ENCODE data around the gene MT1F.
"Not testable (repeated sequence)": the region's sequence is repeated elsewhere in the genome, so short reads cannot be mapped to it uniquely, and the experiment has no call there.

MT1F gene

DNA sequence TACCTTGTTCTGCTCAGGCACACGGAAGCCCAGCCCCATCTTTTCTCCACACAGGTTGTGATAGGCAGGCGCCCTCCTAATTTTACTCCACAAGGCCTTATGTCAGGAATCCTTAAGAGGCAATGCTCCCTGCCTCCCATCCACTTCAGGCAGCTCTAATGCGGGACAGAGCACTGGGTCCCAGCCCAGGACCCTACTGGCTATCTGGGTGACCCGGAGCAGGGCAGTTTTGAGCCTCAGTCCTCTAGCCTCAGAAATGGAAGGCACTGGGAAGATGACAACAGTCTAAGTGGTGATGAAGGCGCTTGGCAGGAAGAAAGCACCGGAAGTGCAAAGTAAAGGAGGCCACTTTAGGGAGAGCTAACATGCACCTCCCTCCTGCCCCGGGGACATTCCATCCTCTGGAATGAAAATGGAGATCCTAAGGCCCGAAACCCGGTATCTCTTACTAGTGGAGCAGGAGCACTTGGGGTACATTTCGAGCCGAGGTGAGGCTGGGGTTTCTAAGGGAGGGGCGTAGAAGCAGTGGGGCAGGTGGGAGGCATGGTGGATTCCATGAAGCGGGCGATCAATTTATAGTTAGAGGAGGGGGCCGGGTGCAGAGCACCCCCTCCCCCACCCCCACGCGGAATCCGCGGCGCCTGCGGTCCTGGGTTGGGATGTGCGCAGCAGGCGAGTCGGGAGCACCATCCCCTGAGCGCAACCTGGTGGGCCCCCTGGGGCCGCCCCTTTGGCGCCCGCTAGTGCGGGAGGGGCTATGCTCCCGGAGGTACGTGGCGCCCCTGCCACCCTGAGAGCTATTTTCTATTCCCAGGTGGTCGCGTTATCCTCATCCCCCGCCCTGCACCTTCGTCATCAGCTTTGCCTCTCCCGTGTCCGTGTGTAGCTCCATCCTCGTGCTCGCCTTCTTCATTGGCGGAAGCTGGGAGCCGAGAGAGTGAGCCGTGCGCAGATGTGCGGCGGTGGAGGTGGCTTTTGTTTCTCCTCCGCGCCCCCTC is 4.9 kb downstream of the MT1F start:
- H3K4me1 ChIP-seq, result peaks cover 0 to 28% (median 15%) of the 10 kb centered on the region in 4 donors
- H3K27ac ChIP-seq, result no peak overlapping the region
- intact Hi-C loops (cut with DNase I; ENCODE audit: low total_unique reads), result no loop called here
- H3K27me3 ChIP-seq, result peaks cover 0 to 79% of the 10 kb centered on the region in 2 donors
- no peaks in the 10 kb centered on the region for H3K9me3 ChIP-seq
- TF ChIP-seq CTCF (IDR thresholded peaks at IDR 0.05), result no peak
- no peak for DNase-seq
- H3K4me3 ChIP-seq, result no peak overlapping the region
- H3K36me3 ChIP-seq, result no peaks in the 10 kb centered on the region

DNA sequence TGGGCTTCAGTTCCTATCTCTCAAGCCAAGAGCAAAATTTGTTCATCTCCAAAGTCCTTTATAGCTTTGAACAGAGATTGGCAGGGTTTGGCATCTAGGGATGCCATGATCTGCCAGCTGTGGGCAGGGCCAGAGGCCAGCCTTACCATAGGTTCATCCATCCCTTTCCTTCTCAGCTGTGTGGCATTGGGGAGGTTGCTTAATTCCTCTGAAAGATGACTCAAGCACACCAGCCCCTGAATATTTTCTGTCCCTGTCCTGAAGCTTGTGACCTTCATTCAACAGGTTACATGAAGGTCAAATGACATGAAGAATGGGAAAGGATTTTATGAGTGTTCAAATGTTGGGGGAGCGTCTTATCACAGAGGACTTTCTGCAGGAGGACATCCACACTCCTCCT is 6.7 kb downstream of the MT1F start:
- Histone ChIP-seq H3K27ac (no peak overlapping the region), H3K4me3 (no peak overlapping the region), H3K9me3 (no peaks in the 10 kb centered on the region), H3K4me1 (peaks cover 0 to 24% (median 20%) of the 10 kb centered on the region in 4 donors), H3K27me3 (peaks cover 3 to 85% of the 10 kb centered on the region in 2 donors), H3K36me3 (no peaks in the 10 kb centered on the region)
- no peak for DNase-seq
- intact Hi-C loops (cut with DNase I; ENCODE audit: low total_unique reads), result no loop called here
- TF ChIP-seq CTCF (IDR thresholded peaks at IDR 0.05), result no peak

DNA sequence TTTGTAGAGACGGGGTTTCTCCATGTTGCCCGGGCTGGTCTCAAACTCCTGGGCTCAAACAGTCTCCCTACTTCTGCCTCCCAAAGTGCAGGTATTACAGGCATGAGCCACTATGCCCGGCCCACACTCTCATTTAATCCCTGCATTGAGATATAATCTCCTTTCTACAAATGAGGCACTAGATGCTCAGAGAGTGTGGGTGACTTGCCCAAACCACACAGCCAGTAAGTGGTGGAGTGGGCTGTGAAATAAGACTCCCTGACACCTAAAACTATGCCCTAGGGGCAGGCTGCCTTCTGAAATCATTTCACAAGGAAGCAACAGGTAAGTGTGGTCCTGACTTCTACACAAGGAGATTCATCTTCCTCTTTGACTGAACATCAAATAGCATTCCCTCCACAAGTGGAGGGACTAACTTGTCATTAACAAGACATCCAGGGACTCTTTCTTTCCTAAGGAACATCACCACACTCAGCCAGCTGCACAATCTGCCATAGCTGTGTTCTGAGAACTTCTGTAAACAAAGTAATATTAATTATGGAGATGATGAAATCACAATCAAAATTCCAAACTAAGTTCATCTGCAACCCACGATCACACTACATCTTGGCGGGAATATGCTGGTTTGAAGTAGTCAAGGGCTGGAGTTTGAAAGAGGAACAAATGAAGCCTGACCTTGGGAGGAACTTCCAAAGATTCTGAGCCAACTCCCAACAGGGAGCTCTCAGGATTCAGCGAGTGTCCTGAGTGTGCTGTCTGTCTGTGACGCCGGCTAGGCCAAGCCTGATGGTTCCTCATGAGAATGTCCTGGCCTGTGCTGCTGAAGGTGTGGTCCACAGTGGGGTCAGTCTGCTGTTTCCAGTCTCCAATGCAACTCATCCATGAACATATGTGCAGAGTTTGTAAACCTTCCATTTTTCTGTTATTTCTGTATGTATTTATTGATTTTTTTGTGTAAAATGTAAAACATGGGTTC is 7.8 kb downstream of the MT1F start:
- not testable (repeated sequence) for H3K36me3 ChIP-seq, H3K9me3 ChIP-seq, DNase-seq, H3K4me3 ChIP-seq, H3K27ac ChIP-seq
- intact Hi-C loops (cut with DNase I; ENCODE audit: low total_unique reads), result loop anchor here (5.0 kb wide), 1 partner anchor 37 kb away; no protein-coding TSS in a partner anchor
- Histone ChIP-seq H3K27me3 (peaks cover 3 to 90% of the 10 kb centered on the region in 2 donors), H3K4me1 (peaks cover 0 to 28% (median 23%) of the 10 kb centered on the region in 4 donors)

- Histone ChIP-seq H3K36me3 (no peaks in the 10 kb centered on the region), H3K9me3 (no peaks in the 10 kb centered on the region), H3K4me3 (peak within 1 kb of the TSS in 1 of 2 donors; percentile 28), H3K27me3 (peaks cover 3 to 90% of the 10 kb centered on the region in 2 donors), H3K4me1 (peaks cover 0 to 24% (median 19%) of the 10 kb centered on the region in 4 donors), H3K27ac (no peak within 1 kb of the TSS)
- TF ChIP-seq CTCF (IDR thresholded peaks at IDR 0.05), result no peak
- DNase-seq, result peak in 1 of 2 donors; percentile 76
- intact Hi-C loops (cut with DNase I; ENCODE audit: low total_unique reads), result loop anchor here (5.0 kb wide), 1 partner anchor 34 kb away; no protein-coding TSS in a partner anchor
Measured at GRCh38 chr16:56667581-56668571, 10.1 kb downstream of the MT1F start, which contains the start of gene MT1G. Gene MT1G (minus strand): TSS chr16:56668065. CDS start chr16:56667993, 72 bp downstream.

All from tibial artery (tissue), 4 donors.